ENCODE data around the gene CFAP20. TPM values are rescaled to one million over a fixed set of nuclear protein-coding genes. Genes with fewer than 3 reads are reported as not detected.

The CFAP20 gene
- total RNA-seq, 2 experiments from 2014 or later: 36.1 to 37.8 TPM

Other genes with a start within 250 kb of the CFAP20 start
- gene CNGB1, start 158.3 kb downstream of the CFAP20 start, total RNA-seq: not detected
- 10 to 100 TPM; 19.8 to 20.2 TPM for gene ZNF319, start 128.7 kb downstream of the CFAP20 start, total RNA-seq
- 10 to 100 TPM; 48.4 to 54.2 TPM for gene USB1, start 128.0 kb downstream of the CFAP20 start, total RNA-seq
- 1 to 10 TPM in 1 of 2 experiments, under 1 TPM in 1; 0.68 to 1.1 TPM for gene MMP15, start 103.6 kb downstream of the CFAP20 start, total RNA-seq
- gene CSNK2A2, start 68.7 kb upstream of the CFAP20 start, total RNA-seq: 10 to 100 TPM; 67.5 to 67.9 TPM
- not detected for gene PRSS54, start 165.6 kb upstream of the CFAP20 start, total RNA-seq

All from activated CD4-positive, alpha-beta memory T cell treated with anti-CD3 and anti-CD28 coated beads, Interleukin-2, amount 10 ng/mL, durations not matched to agents 7 days and 5 days (primary cell).